Head of caudate nucleus (tissue), 42 donors: ENCODE data around the gene GIPC2.
"Not testable (repeated sequence)": the region's sequence is repeated elsewhere in the genome, so short reads cannot be mapped to it uniquely, and the experiment has no call there.

Experiments used
- DNase-seq, 42 donors: peaks; one replicate each; pipeline versions ENCODE4 v3.0.0 to v3.0.0-alpha.2; 2020 to 2021; ENCODE audit warnings: mixed read lengths in 7 of 42
- intact Hi-C: fragments of 100-400 bp; cut with DNase I; formaldehyde crosslinking; loops from one replicate; pipeline ENCODE4 v1.15.0; 2022

GIPC2 gene, protein sequence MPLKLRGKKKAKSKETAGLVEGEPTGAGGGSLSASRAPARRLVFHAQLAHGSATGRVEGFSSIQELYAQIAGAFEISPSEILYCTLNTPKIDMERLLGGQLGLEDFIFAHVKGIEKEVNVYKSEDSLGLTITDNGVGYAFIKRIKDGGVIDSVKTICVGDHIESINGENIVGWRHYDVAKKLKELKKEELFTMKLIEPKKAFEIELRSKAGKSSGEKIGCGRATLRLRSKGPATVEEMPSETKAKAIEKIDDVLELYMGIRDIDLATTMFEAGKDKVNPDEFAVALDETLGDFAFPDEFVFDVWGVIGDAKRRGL

GRCh38 chr1:78045926-78046778 is at the start of gene GIPC2:
TSS of gene GIPC2 (plus strand) at chr1:78045966. CDS start at chr1:78046095, 129 bp downstream.
- peak in 34 of 42 donors; percentile 5 to 61 (median 24) for DNase-seq
- intact Hi-C loops, result no loop called here

DNA sequence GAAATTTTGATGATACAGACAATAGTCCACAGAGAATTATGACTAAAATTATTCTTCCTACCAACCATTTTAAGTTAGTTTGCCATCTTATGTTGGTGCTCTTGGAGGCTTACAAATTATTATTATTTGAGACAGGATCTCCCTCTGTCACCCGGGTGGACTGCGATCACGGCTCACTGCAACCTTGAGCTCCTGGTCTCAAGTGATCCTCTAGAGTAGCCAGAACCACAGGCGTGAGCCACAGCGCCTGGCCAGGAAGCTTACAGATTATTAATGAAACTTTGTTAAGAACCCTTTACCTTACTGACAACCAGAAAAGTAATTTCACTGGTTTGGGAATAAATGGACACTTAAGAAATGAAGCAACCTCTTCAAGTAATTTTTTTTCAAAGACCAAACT is 49.0 kb upstream of the GIPC2 start:
- intact Hi-C loops, result no loop called here
- DNase-seq, result no peak

DNA sequence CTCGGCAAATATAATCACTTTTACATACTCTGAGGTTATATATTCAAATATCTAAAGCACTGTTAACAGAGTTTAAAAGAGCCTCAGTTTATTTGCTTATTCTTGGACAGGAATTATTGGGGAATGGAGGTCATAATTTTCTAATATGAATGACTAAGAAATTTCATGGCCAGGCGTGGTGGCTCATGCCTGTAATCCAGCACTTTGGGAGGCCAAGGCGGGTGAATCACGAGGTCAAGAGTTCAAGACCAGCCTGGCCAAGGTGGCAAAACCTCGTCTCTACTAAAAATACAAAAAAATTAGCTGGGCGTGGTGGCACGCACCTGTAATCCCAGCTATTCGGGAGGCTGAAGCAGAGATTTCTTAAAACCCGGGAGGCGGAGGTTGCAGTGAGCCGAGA is 45.2 kb upstream of the GIPC2 start:
- intact Hi-C loops, DNase-seq: not testable (repeated sequence)

DNA sequence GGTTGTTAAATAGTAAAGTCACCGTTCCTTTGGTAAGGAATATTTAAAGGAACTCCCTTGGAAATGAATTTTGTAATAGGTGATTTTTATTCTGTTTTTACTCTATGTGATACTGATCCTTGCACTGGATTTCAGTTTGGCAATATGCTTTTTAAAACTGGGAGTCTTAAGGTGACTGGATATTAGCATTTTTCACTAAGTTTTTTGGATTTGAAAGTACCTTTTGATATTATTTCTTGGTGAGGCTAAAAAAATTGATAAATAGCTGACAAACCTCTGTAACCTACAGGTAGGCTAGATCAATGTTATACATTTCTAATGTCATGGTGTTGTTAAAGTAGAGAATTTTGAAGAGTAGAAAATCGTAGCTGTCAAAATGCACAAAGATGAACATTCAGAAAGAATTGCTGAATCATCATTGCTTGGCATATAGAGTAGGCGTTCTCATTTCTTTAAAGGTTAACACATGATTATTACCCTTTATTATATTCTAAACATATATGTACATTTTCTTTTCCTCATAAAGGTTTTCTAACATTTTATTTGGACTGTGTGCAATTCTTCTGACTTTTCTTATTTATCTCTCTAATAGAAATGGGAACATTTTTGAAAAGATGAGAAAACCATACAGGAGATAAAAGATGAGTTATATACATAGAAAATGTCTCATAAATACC is 42.6 kb upstream of the GIPC2 start:
- intact Hi-C loops, result no loop called here

DNA sequence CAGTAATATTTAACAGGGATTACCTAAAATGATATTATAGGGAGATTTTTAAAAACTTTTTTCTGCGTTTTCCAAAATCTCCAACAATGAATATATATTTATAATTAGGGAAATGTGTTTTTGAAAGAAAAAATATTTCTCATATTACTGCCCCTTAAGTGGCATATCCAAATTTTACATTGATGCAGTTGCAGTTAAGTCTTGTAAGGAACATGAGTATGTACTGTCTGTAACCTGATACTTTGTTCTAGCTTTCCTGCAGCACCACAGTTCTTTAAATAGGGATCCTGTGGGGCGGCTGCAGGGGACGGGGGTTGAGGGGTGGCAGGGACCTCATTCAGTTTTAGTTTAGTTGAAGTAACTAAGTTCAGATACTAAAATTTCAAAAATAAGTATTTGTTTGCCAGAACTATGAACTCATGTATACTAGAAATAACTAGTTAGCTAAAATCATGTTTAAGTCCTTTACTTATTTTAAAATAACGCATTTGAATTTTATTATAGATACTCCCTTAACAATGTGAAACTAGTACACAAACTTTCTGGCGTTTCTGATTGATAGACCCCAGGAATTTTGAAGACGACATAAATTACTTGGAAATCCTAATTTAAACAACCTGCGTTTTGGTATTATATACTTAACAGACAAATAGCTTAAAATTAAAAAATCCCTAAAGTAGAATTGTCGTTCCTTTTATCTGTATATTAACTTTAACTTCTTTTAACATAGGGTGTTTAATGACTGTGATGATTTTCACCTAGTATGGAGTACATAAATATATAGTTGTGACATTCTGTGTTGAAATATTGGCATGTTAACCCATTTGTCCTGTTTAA is 41.7 kb upstream of the GIPC2 start:
- intact Hi-C loops, result loop anchor here (2.0 kb wide), 1 partner anchor 25 kb away; the partner anchor contains the start of gene FUBP1
- DNase-seq, result peak in 35 of 42 donors; percentile 8 to 70 (median 35)

More for the DNA sequence above, 42.6 kb upstream of the GIPC2 start:
- no peak for DNase-seq

- peak in 39 of 42 donors; percentile 14 to 92 (median 70) for DNase-seq
- intact Hi-C loops, result loop anchor here (2.0 kb wide), 1 partner anchor 26 kb away; the partner anchor contains the start of gene FUBP1
Observed at GRCh38 chr1:78004719-78005447, 40.9 kb upstream of the GIPC2 start, which contains the start of gene DNAJB4. TSS of gene DNAJB4 (plus strand) at chr1:78004939. CDS start at chr1:78005111, 172 bp downstream.

DNA sequence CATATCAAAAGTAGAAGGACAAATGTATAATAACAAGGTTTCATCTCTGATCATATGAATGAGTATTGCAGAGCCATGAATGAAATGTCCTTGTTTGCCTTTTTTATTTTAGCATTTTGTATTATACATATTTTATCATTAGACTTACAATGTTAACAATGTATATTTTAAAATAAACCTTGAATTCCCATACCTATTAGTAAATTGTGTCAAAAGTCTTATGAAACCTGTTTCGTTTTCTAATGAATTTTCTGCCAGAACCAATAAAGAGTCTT is 40.4 kb upstream of the GIPC2 start:
- DNase-seq, result no peak
- intact Hi-C loops, result loop anchor here (2.0 kb wide), 1 partner anchor 27 kb away; the partner anchor contains the start of gene FUBP1

- intact Hi-C loops, result loop anchor here (2.0 kb wide), 1 partner anchor 27 kb away; the partner anchor contains the start of gene FUBP1
- DNase-seq, result peak in 8 of 42 donors; percentile 14 to 51 (median 24)
Observed at GRCh38 chr1:78005755-78006154, 40.0 kb upstream of the GIPC2 start.

DNA sequence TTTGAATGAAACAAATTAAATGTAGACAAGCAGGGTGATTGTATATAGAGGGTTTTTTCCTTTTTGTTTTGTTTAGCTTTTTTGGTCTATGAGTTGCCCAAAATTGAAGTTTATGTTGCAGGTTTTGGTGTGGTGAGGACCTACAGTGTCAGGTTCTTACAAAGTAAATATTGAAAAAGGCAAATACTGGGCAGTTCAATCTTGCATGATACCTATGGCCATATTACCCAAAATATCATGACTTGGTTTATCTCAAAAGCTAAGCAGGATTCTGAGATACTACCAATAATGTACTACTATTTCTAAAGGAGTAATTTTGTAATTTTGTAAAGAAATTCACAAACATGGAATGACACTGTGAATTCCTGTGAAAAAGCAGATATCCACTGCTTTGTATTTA is 39.2 kb upstream of the GIPC2 start:
- no peak for DNase-seq
- intact Hi-C loops, result no loop called here

- DNase-seq, result no peak
- intact Hi-C loops, result no loop called here
Observed at GRCh38 chr1:78007677-78008341, 38.0 kb upstream of the GIPC2 start.

DNA sequence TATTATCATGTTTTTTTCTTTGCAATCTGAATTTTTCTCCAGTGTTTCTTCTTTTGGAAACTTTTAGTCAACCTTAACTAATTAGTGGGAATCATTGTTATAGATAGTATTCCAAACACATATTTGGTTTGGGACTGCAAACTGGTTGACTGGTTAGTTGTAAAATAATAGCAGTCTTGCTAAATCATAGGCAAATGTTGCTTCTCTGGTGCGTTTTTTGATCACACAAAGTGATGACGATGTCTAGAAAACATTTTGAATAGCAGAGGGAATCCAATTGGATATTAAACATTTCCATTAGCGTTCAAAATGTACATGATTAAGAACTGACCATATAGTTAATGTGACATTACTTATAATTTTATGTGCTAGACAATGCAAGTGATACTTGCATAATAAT is 36.5 kb upstream of the GIPC2 start:
- intact Hi-C loops, result no loop called here

GRCh38 chr1:78009836-78010235 is 35.9 kb upstream of the GIPC2 start:
- intact Hi-C loops, result no loop called here
- DNase-seq, result no peak

More for the DNA sequence above, 36.5 kb upstream of the GIPC2 start:
- no peak for DNase-seq

DNA sequence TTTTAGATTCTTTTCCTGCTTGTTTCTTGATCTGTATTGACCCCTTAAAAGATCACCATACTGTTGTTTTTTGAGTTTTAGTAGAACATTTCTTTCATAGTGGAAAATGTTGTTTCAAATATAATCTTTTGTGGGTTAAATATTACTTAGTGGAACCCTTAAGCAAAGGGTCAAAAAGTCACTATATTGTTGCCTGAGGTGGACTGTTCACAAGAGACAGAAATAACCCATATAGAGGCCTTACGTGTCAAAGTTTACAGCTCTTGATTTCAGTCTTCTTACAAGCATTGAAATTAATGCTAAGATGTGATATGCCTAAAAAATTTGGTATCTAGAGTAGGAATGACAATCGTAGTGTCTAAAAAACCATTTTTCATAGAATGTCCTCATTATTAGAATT is 34.7 kb upstream of the GIPC2 start:
- intact Hi-C loops, result no loop called here
- DNase-seq, result no peak

- intact Hi-C loops, result no loop called here
- no peak for DNase-seq
Observed at GRCh38 chr1:78015148-78015547, 30.6 kb upstream of the GIPC2 start.

GRCh38 chr1:78019024-78019423 is 26.7 kb upstream of the GIPC2 start:
- intact Hi-C loops, result no loop called here

GRCh38 chr1:78021134-78021533 is 24.6 kb upstream of the GIPC2 start:
- DNase-seq, intact Hi-C loops: not testable (repeated sequence)

More at GRCh38 chr1:78019024-78019423, 26.7 kb upstream of the GIPC2 start:
- DNase-seq, result no peak

GRCh38 chr1:78029793-78030192 is 16.0 kb upstream of the GIPC2 start:
- DNase-seq, result no peak
- intact Hi-C loops, result no loop called here
